ENCODE measurements around the gene MYT1.

Gene MYT1

GRCh38 chr20:64196309-64196708 lies 32.1 kb downstream of the MYT1 start:
- no peak for DNase-seq

DNA sequence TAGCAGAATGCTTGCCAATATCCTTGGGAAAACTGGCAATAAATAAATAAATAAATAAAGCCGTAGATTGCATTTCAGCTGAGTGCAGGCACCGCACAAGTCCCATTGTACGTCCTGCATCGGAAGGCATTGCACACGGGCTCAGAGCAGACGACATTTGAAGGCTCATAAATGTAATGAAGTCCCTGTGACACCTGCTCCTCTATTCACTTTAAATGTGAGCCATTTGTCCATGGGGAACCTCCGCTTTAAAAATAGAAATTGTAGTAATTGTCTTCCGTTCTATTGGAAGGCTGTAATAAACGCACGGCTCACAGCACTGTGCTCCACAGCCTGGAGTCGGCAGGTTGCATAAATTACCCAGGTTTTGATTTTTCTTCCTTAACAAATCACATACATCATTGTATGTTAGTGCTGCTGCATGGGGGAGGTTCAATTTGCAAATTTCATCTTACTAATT lies 32.6 kb downstream of the MYT1 start:
- DNase-seq = peak; percentile 59

DNA sequence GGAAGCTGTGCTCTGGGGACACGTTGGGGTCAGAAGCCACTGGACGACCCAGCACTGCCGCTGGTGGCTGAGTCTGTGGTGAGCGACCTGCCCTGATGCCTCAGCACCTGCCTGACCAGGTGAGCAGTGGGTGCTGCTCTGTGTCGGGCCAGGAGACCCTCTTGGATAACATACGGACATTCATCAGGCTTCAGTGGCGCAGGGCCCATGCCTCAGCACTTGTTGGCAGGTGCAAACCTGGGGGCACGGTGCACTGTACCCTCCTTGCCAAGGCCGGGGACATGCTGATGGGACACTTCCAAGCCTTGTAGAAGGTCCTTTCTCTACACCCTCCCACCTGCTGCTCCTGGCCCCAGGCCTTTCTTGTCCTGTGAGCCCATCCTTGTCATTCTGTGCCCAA lies 34.1 kb downstream of the MYT1 start:
- no peak for DNase-seq

- DNase-seq = no peak
Observed at GRCh38 chr20:64199395-64199794, 35.1 kb downstream of the MYT1 start.

DNA sequence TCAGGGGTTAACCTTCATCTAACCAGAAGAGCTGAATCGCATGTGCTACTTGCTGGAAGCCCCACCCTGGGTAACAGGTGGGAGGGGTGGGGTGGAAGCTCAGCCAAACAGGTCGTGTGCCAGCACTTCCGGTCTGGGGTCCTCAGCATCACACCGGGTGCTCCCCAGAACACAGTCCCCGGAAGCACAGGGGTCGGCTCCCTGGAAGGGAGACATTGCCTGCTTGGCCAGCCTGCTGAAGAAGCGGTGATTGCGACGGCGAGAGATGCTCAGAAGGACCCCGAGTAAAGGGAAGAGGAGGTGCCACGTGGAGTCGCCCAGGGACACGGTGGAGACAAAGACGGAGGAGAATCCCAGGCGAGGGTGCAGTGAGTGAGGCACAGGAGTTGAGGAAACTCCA lies 36.5 kb downstream of the MYT1 start:
- DNase-seq = no peak

DNA sequence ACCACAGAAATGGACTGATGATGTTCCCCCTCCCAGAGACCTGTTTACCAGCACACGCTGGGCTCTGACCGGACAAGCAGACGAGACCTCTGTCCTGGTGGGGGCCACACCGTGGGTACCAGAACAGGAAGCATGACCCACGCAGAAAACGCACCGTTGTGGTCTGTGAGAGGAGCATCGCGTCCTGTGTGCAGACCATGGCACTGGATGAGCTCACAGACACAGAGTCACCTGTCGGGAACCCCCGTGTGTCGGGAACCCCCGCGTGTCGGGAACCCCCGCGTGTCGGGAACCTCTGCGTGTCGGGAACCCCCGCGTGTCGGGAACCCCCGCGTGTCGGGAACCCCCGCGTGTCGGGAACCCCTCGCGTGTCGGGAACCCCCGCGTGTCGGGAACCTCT lies 37.4 kb downstream of the MYT1 start:
- DNase-seq = no peak

DNA sequence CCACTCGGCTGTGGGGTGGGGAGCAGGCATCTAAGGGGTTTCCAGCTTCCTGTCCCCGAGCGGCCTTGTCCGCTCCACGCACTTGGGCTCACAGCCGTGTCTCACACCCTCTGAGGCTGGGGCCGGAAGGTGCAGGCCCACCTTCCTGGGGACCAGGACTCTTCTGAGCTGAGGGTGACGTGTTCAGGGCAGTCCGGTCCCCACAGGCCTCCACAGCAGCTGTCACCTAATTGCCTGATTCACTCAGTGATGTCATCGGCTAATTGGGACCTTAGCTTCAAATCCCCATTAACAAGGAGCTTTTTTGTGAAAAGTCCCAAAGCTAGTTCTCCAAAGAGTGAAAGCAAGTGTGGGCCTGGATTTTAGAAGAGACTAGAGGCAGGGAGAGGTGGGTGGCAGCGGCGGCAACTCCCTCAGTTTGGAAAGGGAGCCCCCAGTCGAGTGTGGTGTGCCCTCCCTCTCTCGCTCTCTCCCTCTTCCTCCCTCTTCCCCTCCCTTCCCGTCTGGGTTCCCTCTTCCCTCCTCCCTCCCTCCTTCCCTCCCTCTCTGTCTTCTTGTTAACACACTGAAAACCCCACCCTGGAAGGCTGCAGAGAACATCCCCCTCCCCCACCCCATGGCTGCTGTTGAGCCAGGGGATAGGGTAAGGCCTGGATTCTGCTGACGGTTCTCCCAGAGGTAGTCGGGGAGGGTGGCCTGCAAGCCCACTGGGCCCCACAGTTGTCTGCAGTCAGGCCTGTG lies 39.0 kb downstream of the MYT1 start:
- no peak for DNase-seq

- no peak for DNase-seq
Observed at GRCh38 chr20:64205611-64206026, 41.4 kb downstream of the MYT1 start.

DNA sequence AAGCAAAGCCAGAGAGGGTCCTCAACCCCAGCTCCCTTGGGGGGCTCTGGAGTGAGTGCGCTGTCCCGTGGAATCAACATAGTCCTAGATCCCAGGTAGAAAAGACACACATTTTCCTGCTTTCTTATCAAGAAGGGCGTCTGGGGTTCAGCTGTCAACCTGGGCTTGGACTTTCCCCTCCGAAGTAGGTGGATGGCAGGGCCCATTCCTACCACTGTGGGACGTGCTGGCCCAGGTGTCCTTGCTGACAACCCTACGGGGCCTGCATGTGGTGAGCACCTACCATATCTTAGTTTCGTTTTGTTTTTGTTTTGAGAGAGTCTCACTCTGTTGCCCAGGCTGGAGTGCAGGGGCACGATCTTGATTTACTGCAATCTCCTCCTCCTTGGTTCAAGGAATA lies 42.4 kb downstream of the MYT1 start:
- DNase-seq = no peak

- DNase-seq = no peak
Observed at GRCh38 chr20:64207641-64208590, 43.7 kb downstream of the MYT1 start.

DNA sequence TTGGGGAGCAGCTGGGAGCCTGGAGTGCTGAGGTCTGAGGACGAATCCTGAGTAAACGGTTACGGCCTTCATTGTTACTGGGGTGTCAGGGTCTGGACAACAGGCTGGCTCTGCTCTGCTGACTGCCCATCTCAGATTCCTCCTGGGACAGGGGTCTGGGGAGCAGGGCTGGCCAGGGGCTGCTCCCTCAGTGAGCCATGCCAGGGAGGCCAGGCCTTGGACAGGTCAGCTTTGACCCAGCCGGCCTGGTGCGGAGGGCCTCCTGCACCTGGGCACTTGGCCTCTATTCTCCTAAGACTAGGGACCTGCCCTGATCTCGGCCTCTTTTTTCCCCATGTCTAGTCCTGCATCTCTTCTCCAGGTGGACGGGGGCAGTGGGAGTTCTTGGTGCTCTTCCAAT lies 44.9 kb downstream of the MYT1 start:
- DNase-seq = no peak

- no peak for DNase-seq
Observed at GRCh38 chr20:64210656-64211369, 46.6 kb downstream of the MYT1 start.

GRCh38 chr20:64211874-64212658 lies 47.8 kb downstream of the MYT1 start:
- DNase-seq = no peak

DNA sequence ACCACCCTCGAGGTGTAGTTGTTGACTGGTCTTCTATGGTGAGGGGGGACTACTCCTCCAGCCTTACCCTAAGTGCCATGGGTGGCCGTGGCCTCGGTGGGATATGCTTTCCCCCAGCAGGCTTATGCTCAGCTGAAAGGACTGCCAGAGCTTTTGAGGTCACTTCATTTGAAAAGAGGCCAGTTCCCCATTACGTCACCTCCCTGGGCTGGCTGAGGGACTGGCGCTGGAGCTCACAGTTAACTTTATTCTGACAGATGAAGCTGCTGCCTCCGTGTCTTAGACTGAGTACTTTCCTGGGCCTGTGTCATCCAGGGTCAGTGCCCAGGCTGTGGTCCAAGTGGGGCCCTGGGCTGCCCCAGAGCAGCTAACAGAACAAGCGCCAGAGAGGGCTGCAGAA lies 48.5 kb downstream of the MYT1 start:
- DNase-seq = no peak

- no peak for DNase-seq
Observed at GRCh38 chr20:64214113-64214512, 49.9 kb downstream of the MYT1 start.

- DNase-seq = no peak
Observed at GRCh38 chr20:64214952-64215351, 50.7 kb downstream of the MYT1 start.

DNA sequence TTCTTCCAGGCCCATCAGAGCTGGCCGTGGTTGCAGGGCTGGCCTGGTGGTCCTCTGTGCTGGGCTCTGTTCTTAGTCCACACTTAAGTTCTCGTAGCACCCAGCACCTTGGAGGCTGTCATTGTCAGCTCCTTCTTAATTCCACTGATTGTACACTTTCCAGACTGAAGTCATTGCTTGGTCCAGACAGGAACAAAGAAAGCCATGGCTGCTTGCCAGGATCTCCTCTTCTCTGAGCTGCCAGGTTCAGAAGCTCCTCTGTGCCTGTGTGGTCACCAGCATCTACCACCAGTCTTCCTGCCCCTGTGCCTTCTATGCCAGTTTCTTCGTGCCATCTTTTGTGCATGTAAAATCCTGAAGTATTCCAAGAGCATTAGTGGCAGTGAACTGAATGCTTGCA lies 51.8 kb downstream of the MYT1 start:
- no peak for DNase-seq

DNA sequence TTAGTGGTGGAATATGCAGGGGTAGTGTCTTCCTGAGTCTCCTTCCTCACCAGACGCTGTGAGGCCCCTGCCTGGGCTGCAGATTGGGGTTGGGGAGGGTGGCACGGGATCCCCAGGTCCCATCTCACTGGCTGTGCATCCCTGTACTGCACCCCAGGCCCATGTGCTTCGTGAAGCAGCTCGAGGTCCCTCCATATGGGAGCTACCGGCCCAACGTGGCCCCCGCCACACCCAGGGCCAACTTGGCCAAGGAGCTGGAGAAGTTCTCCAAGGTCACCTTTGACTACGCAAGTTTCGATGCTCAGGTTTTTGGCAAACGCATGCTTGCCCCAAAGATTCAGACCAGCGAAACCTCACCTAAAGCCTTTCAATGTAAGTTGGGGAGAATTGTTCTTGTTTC lies 52.7 kb downstream of the MYT1 start:
- no peak for DNase-seq

- no peak for DNase-seq
Observed at GRCh38 chr20:64217539-64218221, 53.4 kb downstream of the MYT1 start.

DNA sequence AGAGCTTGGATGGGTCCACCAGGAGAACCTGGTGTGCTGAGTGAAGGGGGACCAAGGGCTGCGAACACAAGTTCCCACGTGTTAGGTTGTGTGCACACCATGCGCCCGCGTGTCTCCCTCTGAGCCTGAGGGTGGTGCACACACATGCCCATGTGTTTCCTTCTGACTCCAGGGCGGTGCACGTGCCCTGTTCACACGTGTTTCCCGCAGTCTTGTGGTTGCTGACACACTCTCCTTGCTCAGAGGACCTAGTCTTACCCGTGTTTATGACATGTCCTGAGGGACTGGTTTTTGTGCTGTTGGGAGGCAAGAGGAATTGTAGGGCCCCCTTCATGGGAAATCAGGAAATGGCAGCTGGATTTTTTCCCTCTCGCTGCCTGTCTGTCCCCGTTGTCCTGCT lies 55.0 kb downstream of the MYT1 start:
- no peak for DNase-seq

DNA sequence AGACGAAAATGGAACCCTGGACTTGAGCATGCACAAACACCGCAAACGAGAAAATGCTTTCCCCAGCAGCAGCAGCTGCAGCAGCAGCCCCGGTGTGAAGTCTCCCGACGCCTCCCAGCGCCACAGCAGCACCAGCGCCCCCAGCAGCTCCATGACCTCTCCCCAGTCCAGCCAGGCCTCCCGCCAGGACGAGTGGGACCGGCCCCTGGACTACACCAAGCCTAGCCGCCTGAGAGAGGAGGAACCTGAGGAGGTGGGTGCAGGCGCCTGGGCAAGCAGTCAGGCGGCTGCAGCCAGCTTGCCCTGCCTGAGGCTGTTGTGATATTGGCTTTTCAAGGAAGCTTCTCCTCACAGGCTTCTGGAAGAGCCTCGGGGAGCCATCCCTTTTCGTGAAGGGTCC lies 55.5 kb downstream of the MYT1 start:
- DNase-seq = no peak

DNA sequence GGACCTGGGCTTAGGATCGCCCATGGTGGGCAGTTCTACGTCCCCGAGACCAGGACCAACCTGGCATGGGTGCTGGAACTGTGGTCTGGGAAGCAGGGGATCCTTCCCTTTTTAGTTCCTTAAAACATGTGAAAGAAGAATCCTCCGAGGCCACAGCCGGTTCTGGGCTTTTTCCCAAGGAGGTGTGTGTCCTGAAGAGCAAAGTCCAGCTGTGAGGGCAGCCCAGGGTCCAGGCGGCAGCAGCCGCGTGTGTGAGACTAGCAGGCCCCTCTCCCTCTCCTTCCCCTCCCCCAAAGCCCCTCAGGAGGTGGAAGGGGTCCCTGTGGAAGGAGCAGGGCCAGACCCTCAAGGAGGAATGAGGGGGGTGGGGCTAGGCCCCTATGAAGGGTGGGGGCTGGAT lies 56.2 kb downstream of the MYT1 start:
- DNase-seq = no peak

Data from NCI-H345 (cell line).